Pulmonary artery endothelial cell (primary cell): Measurements from ENCODE around the gene MFSD12. TPM values are rescaled to one million over a fixed set of nuclear protein-coding genes. Genes with fewer than 3 reads are reported as not detected.
"Not testable (repeated sequence)": the region's sequence is repeated elsewhere in the genome, so short reads cannot be mapped to it uniquely, and the experiment has no call there.

Source experiments
- DNase-seq: peaks from one replicate; pipeline ENCODE4 v3.0.0-alpha.2; 2011; ENCODE audit warnings: low read depth, low spot score
- total RNA-seq: library from RNA; depleted of rRNA; stranded (reverse); fragments of >200 nt; gene quantifications from 2 replicates; pipeline ENCODE4 v1.2.3, GENCODE V29; 2014

Gene MFSD12
- total RNA-seq, 1 donor from 2014 or later, result 65.7 TPM

DNA sequence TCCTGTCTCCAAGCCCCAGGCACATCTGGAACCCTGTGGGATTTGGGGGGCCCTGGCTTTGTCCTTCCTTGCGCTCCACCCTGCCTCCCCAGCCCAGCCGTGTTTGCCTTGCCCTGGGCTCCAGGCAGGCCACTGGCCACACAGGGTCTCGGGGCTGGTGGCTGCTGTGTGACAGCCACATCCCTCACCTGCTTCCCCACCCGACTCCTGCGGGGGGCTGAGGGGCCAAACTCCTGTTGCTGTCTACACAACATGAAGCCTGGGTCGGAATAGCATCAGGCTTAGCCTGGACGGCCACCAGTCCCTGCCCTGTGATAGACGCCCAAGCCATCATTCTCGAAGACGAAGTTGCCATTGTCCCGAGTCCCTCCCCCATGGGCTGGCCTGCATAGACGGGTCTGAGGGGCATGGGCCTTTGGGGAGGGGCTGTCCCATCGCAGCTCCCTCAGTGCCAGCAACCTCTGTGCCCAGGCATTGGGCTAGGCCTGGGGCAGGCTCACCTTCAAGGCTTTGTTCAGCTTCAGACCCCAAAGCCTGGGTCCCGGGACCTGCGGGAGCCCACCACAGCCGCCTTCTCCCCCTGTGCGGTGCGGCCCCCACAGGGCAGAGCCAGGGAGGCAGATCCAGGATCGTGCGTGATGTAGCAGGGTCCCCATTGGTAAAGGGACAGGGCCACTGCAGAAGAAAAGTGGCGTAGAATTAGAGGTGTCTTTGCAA lies 33.9 kb downstream of the MFSD12 start:
- DNase-seq, result no peak

DNA sequence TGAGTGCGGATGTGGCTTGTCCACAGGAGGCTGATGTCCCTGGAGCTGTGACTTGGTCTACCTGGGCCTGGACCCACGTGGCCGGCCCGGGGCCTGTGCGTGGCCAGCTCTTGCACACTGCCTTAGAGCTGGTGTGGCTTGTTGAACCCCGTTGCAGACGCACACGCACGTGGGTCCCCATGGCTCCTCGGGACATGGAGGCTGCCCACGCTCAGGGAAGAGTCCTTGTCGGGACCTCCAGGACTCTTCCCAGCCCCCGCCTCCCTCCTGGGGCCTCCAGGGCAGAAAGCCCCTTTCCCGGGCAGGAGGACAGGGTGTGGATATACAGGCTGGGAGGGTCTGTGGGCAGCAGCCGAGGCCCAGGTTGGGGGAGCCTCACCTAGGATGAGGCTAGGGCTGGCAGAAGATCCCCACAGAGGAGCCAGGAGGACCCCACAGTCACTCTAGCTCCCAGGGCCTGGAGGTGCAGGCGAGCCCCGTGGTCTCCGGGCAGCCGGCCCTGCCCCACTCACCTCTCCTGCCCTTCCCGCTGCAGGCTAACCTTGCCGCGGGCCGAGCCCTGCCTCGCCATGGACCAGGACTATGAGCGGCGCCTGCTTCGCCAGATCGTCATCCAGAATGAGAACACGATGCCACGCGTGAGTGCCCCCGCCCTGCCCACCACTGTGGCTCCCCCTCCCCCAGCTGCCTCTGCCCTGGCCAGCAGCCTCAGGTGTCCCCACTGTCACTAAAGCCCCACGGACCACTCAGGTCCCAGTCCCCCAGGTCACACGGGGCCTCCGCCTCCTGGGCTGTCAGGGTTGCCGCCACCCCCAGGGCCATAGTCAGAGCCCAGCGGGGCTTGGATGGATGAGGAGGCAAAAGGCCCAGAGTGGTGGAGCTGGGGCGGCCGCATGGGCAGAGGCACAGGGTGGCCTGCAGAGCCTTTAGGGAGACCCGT lies 34.7 kb downstream of the MFSD12 start:
- no peak for DNase-seq

DNA sequence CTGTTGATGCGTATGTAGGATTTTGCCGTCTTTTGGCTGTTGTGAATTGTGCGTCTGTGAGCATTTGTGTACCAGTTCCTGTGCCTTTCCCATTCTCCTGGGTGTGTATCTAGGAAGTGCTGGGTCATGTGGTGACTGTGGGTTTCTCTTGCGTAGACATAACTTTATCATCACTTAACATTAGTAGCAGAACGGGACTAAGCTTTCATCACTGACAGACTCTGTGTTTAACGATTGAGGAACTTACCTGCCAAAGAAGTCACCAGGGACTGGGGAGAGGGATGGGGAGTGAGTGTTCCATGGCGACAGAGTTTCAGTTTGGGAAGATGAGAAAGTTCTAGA lies 36.3 kb downstream of the MFSD12 start:
- DNase-seq, result no peak

DNA sequence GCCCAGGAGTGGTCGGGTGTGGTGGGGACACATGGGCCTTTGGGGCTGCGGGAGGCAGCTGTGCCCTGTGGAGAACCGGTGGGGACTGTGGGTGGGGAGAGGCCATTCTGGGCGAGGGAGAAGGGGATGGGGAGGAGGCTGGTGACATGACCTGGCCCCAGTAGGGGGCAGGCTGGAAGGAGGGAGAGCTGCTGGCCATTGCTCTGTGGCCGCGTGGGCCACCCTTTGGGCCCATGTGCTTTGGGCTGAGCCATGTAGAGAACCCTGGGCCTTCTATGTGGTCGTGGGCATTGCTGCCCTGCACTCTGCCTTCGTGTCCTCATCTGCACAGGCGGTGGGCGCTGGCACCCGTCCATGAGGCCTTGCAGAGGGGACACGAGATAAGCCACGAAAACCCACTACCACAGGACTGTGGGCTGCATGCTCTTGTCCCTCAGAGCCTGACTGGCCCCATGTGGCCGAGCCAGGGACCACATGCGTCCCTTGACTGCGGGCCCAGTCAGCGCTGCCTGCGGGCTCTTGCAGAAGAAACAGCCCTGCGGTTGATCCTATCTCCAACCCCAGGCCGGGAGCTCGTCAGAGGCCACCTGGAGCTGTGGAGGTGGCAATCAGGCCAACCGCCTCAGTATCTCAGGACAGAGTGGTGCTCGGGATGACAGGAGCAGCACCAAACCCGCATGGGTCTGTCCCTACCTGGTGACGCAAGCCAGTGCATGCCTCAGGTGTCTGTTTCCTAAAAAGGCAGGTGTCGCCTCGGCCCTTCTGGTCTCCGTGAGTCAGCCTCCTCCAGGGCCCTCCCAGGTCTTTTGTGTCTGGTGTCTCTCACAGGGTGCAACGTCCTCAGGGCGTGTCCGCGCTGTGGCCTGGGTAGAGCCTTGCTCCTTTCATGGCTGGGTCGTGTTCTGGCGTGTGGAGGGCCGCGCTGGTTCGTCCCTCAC lies 37.0 kb downstream of the MFSD12 start:
- DNase-seq, result no peak

DNA sequence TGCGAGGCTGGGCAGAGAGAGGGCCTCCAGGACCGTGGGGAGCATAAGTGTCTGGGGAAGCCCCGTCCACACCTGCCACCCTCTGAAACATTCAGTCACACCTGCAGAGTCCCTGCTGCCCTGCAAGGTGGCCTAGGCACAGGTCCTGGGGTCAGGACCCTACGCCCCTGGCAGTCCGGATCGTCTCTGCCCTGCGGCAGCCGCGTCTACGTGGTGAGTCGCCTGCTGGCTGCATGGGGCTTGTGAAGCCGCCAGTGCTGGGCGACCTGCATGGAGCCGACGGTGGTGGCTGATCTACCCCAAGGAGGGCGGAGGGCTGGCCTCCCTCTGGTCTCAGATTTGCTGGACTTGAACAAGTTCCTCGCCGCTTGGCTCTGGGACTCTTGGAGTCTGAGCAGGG lies 38.3 kb downstream of the MFSD12 start:
- DNase-seq, result no peak

DNA sequence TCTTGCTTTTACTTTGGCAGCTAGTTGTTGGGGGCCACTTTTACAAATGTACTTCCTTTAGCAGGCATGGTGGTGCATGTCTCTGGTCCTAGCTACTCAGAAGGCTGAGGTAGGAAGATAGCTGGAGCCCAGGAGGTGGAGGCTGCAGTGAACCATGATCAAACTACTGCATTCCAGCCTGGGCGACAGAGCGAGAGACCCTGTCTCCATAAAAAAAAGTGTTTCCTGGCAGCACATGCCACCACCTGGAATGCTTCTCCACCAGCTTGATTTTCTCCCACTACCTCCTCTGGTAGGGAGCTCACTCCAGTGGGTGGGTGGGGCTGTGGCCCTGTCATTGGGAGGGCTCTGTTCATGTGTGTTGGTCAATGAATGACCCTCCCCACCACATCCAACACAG lies 38.7 kb downstream of the MFSD12 start:
- no peak for DNase-seq

DNA sequence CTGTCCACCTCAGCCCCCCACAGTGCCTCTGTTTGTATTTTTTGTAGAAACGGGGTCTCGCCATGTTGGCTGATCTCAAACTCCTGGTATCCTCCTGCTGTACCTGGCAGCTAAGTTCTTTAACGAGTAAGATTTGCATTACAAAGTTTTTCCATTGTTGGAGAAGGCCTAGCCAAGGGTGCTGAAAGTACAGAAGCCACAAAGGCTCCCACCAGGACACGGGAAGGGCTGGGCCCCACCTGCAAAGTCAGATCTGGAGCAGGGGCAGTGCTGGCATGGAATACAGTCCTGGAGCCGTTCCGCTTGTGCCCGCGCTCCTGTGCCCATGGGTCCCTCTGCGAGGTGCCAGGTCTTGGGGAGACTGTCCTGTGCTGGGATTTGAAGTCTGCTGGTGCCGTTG lies 39.1 kb downstream of the MFSD12 start:
- no peak for DNase-seq

DNA sequence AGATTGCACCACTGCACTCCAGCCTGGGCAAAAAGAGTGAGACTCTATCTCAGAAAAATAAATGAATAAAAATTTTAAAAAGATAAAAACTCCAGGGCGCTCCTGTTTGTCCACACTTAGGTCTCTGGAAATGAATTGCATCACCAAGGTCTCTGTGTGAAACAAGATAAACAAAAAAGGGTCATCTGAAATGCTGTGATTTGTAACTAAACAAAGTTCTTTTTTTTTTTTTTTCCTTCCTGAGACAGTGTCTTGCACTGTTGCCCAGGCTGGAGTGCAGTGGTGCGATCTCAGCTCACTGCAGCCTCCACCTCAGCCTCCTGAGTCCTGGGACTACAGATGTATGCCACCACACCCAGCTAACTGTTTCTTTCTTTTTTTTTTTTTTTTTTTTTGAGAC lies 39.7 kb downstream of the MFSD12 start:
- DNase-seq, result no peak

DNA sequence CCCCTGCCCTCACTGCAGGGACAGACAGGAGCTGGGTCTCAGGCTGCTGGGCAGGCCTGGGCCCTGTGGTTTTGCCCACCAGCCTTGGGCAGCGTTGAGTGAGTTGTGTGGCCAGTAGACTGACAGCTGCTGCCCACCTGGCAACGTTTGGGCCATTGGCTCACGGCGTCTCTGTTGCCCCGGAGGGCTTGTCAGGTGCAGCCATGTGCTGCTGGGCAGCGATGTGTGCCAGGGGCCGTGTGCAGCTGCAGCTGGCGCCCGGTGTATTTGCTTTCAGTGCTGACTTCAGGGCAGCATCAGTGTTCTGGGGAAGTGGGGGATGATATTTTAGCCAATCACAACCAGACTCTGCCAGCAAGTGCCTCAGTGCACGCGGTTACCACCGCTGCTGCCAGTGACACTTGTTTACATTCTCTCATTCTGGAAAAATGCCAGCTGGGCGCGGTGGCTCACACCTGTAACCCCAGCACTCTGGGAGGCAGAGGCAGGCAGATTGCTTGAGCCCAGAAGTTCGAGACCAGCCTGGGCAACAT lies 40.6 kb downstream of the MFSD12 start:
- no peak for DNase-seq

DNA sequence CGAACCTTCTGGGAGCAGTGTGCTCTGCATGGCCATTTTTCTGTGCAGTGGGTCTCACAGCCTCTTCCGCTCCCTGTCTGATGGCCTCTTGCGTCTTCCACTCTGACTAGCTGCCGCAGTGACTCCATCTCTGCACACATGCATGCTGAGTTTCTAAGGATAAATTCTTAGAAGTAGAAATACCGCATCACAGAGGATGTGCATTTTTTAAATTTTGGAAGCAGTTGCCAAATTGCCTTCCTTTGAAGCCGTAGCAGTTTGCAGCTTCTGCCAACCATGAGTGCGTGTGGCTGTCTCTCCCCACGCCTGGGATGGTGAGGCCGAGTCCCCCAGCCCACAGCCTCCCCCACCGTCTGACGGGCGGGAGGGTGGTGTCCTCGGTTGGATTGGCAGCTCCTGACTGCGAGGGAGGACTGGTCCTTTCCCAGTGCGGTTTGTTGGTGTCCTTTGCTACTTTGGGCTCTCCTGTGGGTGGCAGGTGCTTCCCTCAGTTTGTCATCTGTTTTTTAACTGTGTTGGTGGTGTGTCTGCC lies 41.4 kb downstream of the MFSD12 start:
- no peak for DNase-seq

DNA sequence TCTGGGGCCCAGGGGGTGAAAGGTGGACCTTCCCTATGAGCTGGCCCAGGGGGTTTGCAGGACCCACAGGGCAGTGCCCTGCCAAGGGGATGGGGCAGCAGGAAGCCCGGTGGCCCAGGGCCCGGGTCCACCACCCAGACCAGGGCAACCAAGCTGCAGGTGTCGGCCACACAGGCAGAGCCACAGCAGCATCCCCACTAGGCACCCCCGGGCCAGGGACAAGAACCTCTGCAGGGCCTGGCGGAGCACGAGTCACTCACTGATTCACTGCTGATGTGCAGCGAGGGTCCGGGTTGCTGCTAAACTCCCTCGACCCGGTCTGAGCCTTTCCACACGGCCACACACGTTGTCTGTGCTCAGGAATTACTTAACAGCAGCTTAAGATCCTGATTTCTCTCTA lies 42.5 kb downstream of the MFSD12 start:
- DNase-seq, result no peak

DNA sequence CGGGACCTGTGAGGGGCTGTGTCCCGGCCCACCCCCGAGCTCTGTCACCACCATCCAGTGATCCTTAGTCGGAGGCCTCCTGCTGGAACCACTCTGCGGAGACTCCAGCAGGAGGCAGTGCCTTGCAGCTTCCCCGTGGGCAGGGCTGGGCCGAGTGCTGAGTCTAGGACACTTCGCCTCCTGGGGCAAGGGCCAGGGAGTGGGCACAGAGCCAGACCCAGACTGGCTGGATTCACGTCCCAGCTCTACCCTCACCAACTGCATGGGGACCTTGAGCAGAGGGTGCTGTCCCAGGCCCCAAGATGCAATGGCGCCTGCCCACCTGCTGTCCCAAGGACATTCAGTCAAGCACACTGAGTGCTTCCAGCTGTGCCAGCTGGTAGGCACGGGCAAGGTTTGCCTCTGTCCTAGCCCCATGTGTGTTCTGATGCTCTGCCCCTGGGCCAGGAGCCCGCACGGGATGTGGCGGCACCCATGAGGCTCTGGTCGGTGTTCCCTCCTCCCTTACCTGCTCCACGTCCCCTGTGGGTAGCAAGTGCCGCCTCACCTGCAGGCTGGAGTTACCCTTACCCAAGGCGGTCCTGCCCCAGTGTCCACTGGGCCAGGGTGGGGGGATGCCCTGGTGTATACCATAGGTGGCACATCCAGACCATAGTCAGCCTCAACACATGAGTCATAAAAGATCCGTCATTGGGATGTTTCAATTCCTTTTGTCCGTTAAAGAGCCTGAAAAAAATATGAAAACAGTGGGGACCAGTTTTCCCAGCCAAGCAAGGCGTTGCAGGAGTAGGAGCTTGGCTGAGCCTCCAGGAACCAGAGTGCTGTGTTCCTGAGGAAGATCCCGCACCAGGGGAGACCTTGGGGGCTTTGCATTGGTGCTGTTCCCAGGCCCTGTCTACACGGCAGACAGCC lies 43.9 kb downstream of the MFSD12 start:
- DNase-seq, result no peak

DNA sequence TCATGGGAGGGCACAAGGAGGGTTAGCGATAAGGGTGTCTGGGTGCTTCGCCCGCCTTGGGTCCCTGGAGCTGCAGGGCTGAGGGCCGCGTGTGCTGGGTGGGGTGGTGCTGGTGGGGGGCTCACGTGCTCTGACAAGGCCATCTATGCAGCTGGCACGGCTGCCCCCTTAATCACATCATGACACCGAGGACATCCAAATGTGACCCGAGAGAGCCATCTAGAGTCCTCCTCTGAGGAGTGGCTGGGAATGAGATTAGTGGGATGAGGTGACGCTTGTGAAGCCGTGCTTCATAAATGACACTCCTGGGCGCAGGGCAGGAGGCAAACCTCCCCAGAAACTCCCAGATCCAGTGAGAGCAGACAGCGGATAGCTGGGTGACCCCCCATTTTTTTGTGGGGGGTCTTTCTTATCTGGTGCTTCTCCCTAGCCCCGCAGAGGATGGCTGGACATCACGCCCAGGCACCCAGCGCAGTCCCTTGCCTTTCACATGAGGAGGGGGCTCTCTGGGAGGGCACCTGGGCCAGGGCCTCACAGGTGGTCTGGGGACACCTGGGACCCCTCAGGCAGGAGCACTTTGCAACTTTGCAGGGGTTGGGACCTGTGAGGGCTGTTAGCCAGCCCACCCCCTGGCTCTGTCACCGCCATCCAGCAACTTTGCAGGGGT lies 44.7 kb downstream of the MFSD12 start:
- DNase-seq, result no peak

DNA sequence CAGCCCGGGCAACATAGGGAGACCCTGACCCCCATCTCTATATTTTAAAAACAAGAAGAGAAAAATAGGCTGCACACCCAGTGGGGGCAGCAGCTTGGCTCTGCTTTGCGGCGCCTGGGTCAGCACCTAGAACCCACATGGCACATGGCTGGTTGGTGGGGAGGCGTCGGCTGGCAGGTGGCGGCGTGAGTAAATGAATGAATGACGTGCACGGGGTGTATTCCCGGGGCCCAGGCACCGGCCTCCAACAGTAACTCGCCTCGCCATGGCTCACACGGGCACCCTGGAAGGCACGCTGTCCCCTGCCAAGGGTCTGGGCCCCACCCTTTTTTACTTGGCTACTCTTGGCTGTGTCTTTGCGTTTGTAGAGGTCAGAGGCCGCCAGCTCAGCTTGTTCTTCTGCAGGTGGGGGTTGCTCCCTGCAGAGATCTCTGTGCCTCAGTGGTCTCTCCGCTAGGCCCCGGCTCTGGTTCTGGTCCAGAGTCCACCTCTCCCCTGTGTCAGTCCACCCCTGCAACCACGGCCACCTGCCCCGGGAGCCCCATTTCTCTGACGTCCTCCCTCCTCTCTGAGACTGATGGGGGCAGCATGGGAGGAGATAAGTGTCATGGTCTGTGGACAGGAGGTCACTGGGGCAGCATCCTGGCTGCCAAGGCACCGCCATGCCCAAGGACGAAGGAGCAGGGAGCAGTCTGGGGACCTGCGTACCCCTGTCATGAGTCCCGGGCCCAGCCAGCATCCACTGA lies 45.7 kb downstream of the MFSD12 start:
- DNase-seq, result no peak

DNA sequence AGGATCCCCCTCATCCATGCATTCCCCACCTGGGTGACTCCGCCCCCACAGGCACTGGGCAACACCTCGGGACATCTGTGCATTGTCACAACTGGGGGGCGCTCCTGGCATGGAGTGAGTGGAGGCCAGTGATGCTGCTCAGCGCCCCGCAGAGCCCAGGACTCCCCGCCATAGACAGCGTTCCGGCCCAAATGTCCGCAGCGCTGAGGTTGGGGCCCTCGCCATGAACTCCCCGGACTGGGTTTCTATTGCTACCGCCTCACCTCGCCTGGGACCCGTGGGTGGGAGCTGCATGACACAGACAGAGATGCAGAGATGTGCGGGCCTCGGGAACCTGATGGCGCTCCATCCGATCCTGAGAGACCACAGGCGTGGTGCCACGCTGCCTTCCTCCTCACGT lies 46.7 kb downstream of the MFSD12 start:
- no peak for DNase-seq

DNA sequence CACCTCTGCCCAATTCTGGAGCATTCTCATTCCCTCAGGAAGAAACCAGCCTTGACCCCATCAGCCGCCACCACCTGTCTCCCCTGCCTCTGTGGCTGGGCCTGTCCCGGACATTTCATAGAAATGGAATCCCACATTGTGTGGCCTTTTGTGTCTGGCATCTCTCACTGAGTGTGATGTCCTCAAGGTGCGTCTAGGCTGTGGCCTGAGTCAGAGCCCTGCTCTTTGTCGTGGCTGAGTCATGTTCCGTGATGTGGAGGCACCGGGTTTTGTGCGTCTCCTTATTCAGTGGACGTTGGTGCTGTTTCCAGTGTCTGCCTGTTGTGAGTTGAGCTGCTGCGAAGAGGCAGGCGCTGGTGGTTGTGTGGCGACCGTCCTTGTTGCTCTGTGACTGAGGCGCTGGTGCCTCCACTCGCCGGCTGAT lies 47.8 kb downstream of the MFSD12 start:
- DNase-seq, result no peak

DNA sequence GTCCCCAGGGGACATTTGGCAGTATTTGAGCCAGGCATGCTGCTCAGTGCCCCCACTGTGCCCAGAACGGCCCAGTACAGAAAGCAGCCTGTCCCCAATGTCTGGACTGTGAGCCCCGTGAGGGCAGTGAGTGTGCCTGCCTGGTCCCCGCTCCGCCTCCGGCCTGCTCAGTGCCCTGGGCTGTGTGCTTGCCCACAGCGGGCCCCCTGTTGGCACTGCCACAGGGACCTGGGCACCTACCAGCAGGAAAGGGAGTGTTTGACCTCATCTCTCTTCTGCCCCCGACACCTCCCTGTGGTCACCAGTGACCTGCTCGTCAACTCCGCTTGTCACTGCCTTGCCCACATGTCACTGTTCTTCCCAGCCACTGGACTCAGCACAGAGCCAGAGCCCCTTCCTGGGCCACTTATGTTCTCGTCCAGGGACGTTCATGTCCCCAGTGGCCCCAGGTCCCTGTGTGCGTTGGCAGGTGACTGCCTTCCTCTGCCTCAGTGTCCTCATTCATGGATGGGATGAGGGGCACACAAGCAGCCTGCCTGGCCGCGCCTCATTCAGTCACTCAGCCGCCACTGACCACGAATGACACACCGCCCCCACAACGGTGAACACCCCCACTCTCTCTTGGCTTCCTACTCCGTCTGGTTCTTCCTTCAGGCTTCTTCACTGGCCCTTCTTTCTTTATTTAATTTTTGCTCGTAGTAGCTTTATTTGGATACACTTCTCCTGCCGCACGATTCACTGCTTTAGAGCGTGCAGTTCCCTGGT lies 48.4 kb downstream of the MFSD12 start:
- DNase-seq, result no peak

DNA sequence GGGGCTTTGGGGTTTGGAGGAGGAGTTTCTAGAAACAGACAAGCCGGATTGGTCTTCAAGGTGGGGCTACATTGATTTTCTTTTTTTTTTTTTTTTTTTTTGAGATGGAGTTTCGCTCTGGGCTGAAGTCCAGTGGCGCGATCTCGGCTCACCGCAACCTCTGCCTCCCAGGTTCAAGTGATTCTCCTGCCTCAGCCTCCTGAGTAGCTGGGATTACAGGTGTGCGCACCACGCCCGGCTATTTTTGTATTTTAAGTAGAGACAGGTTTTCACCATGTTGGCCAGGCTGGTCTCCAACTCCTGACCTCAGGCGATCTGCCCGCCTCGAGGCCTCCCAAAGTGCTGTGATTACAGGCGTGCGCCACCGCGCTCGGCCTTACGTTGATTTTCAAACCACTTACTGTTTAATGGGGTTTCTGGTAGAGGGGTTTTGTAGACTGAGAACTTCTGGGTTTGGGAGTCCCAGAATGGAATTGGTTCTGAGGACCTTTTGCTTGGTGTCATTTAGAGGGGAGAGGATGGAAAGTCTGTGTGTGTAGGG lies 49.2 kb downstream of the MFSD12 start:
- DNase-seq, result not testable (repeated sequence)
